Kidney tubule cell (primary cell): Measurements from ENCODE around the gene LMBR1L.
"Not testable (repeated sequence)": the region's sequence is repeated elsewhere in the genome, so short reads cannot be mapped to it uniquely, and the experiment has no call there.

ENCODE experiments used
- DNase-seq: peaks from one replicate; pipeline ENCODE4 v3.0.0-alpha.2; 2018; ENCODE audit warnings: low spot score

Gene LMBR1L

DNA sequence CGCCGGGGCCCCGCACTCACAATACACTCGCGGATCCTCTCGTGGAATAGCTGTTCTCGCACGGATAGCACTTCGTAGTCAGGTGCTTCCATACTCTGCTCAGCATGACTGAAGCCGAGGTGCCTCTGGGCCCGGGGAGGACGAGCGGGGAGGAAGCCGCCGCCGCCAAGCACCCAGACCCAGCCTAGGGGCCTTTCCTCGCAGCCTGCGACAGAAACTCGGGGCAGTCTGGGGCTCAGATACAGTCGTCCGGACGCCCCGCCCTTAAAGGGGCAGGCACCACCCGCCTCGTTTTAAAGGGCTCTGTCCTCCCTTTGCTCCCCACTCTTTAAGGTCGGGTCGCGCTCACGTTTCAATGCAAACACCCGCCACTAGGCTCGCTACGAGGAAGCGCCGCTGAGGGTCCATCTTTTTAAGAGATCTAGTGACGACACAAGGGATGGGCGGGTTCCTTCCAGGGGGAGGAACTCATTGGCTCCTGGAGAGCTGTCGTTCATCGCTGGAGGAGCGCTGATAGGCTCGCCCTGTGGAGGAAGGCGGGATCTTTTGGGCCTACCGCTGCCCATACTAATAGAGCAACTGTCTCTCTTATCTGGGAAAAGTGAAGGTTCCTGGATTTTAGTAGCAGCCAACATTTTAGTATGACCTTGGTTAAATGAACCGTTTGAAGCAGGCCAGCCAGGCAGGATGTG is at the start of gene LMBR1L:
Gene LMBR1L (minus strand): TSS at position 384 of the 692 bp plus-strand sequence. CDS start 292 bp downstream, at position 92.
- DNase-seq: peak; percentile 98

GRCh38 chr12:49160399-49160798 is 49.8 kb upstream of the LMBR1L start:
- DNase-seq: no peak

DNA sequence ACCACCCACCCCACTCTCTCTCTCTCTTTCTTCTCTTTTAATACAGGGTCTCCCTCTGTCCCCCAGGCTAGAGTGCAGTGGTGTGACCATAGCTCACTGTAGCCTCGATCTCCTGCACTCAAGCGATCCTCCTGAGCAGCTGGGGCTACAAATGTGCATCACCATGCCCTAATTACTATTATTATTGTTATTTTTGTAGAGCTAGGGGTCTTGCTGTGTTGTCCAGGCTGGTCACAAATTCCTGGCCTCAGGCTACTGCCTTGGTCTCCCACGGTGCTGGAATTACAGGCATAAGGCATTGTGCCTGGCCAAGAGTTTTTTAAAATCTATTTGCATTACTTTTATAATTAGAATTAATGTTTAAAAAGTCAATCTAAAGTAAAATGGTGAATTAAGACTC is 43.6 kb upstream of the LMBR1L start:
- no peak for DNase-seq

GRCh38 chr12:49147384-49147783 is 36.7 kb upstream of the LMBR1L start:
- DNase-seq: no peak

GRCh38 chr12:49146406-49146805 is 35.8 kb upstream of the LMBR1L start:
- peak; percentile 18 for DNase-seq

DNA sequence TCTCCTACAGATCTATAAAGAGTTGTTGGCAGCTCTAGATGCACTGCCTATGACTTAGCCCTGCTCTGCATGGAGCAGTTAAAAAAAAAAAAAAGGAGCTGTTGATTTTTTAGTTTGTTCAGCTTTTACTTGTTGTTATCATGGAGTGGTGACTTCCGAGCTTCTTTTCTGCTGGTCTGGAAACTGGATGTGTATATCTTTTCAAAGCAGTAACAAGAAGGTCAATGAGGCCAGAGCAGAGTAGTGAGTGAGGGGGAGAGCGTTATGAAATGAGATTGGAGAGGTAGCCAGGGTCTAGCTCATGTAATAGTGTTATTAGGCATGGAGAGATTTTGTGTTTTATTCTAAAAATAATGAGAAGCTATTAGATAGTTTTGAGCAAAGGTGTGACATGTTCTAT is 33.7 kb upstream of the LMBR1L start:
- no peak for DNase-seq

- DNase-seq: no peak
These were observed 28.4 kb upstream of the LMBR1L start for GRCh38 chr12:49138999-49139398.

DNA sequence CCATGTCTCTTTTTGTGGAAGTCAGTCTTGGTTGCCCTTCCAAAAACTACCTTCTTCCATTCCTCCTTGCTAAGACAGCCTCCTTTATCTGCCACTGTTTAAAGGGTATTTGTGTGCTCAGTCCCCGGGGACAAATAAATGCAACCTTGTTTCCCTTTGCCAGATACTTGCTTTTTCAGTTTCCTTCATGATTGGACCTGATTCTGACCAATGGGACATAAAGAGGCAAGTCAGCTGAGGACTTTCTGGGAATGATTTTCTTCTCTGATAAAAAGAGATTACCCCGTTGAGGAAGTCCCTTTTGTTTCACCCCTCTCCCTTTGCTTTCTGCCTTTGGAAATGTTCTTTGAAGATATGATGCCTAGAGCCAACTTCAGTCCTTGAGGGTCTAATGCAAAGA is 27.9 kb upstream of the LMBR1L start:
- DNase-seq: no peak

GRCh38 chr12:49137476-49137875 is 26.8 kb upstream of the LMBR1L start:
- DNase-seq: no peak

- not testable (repeated sequence) for DNase-seq
These were observed 26.4 kb upstream of the LMBR1L start for GRCh38 chr12:49136997-49137396.

DNA sequence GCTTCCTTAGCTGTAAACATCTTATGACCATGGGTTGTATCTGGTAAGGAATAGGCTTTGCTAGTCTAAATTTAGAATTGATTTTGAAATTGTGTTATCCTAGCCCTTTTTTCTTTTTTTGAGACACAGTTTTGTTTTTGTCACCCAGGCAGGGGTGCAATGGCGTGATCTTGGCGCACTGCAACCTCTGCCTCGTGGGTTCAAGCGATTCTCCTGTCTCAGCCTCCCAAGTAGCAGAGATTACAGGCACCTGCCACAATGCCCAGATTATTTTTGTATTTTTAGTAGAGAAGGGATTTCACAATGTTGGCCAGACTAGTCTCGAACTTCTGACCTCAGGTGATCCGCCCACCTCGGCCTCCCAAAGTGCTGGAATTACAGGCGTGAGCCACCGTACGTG is 22.9 kb upstream of the LMBR1L start:
- DNase-seq: no peak

- DNase-seq: no peak
These were observed 22.4 kb upstream of the LMBR1L start for GRCh38 chr12:49133014-49133413.

DNA sequence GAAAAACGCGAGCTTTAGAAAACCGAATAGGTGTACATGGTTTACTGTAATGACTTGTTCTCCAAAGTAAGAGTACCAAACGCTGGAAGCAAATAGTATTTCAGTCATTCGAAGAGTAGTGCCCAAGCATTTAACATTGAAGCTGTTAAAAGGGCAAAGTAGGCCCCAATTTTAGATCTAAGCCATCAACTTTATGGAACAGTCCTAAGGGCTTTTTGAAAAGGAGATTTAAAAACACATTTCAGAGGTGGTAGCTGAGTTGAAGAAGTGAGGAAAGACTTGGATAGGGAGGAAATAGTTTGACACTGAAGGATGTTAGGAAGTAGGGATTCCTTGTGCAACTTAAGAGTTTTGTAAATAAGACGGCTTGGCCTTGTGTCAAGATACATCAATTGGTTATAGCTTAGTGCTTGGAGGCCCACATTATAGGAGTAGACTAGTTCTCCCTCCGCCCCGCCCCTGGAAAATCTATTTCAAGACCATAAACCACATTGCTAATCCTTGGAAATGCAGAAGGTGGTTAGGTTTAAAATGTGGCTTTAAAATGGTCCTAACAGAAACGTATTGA is 21.3 kb upstream of the LMBR1L start:
- no peak for DNase-seq

DNA sequence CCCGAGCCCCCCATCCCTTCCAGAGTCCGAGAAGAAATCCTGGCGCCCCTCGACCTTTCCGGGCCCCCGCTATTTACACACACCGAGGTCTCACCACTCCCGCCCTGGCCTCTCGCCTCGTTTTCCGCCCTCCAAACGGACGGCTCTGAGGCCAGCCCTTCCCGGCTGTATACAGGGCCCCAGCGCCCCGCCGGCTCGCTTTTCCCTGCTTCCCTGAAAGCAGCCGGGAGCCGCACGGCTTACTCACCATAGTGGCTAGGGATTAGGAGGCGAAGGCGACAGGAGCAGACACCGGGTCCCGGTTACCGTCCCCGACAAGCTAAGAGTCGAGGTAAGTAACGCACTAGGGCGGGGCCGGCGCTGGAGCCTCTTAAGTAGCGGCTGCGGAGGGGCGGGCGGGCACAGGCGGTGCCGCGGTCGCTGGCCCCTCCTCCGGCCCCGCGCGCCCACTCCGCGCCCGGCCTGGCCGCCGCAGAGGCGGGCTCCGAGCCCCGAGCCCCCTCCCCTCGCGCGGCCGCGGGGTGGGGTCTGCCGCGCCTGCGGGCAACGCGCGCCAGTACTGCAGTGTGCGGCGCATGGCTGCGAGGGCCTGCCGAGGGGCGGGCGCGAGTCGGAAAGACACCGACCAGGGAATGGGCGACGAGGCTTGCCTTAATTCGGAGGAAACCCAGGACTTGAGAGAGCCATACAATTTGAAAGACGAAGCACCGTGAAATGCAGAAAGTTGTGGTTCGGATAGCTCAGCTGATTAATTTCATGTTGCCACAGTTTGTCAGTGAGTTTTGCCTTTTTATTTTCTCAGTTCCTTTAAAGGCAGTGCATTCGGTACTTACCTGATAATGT is 20.6 kb upstream of the LMBR1L start, which contains the start of gene TUBA1B:
Gene TUBA1B (minus strand): TSS at position 345 of the 843 bp plus-strand sequence. CDS start 95 bp downstream, at position 250.
- peak; percentile 92 for DNase-seq

DNA sequence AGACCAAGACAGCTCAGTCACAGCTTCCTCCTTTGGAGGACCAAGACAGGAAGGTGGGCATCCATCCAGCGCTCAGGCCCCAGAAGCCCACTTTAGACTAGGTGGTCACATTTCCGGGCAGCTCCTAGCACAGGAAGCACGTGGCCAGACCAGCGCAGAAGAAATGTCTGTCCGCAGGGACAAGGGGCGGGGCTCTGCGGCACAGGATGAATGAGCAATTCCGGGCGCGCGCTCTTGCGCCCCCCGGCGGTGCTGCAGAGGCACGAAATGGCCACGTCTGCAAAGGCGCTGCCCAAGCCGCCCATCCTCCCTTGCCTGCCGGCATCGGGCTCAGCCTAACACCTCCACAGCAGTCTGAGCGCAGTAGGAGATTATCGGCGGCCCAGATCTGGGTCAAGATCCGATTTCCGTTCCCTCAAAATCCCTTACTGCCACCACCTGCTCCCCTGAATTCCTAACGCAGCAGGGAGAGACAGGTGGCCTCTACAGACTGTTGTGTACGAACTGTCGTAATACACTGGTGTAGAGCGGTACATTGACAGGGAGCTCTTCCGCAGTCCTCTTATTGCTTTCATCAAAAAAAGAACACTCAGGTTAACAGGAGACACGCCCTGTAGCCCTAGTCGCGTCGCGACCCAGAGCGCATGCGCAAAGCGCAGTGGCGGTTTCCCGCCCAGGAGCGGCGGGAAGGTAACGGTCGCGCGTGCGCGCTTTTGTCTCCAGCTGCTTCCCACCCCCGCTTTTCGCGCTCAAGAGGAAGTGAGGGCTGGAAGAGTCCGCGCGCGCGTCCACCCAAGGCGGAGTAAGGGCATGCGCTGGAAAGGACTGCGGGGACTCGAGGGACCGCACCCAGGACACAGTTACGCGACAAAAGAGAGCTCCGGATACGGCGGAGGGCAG is 19.8 kb upstream of the LMBR1L start:
- peak; percentile 93 for DNase-seq

GRCh38 chr12:49129332-49130150 is 18.9 kb upstream of the LMBR1L start:
- DNase-seq: no peak

DNA sequence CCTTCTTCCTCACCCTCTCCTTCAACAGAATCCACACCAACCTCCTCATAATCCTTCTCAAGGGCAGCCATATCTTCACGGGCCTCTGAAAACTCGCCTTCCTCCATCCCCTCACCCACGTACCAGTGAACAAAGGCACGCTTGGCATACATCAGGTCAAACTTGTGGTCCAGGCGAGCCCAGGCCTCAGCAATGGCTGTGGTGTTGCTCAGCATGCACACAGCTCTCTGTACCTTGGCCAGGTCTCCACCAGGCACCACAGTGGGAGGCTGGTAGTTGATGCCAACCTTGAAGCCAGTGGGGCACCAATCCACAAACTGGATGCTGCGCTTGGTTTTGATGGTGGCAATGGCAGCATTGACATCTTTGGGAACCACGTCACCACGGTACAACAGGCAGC is 17.3 kb upstream of the LMBR1L start:
- not testable (repeated sequence) for DNase-seq

DNA sequence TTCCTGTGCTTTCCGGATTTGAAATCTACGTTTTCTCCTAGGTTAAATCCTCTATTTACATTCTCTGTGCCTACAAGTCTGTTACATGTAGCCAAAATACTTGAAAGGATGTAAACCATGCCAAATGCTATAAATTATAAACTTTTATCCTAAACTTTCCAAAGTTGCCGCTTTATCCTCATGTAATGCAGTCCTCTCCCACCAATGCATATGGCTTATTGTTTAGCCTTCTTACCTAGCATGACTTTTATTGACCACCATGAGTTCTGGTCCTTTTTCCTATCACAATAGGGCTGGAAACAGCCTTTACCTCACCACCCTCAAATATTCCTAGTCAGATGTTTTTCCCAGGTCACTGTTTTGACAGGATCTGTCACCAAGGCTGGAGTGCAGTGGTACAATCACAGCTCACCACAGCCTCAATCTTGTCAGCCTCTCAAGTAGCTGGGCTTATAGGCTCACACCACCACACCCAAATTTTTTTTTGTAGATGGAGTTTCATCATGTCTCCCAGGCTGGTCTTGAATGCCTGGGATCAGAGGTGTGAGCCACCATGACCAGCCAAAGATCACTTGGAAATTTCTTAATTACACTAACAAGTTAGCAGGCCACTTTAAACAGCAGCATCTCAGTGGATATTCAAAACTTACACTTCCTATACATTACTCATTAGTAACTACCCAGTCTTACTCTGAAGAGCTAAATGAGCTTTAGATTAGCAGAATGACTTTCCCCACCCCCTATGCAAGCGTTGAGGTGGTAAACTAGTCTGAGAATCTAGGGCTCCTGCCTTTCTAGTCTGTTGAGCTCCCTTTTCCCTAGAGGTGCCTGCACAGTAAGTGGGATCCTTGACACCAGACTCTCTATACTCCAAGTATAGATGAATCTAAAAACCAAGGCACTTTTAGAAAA is 16.5 kb upstream of the LMBR1L start:
- DNase-seq: peak; percentile 21

GRCh38 chr12:49121047-49121696 is 10.5 kb upstream of the LMBR1L start:
- peak; percentile 84 for DNase-seq
